ENCODE results near the gene TYRO3. TPM values are rescaled to one million over a fixed set of nuclear protein-coding genes. Genes with fewer than 3 reads are reported as not detected.

TYRO3 gene
- total RNA-seq, 1 donor from 2014 or later, result 16.4 TPM

DNA sequence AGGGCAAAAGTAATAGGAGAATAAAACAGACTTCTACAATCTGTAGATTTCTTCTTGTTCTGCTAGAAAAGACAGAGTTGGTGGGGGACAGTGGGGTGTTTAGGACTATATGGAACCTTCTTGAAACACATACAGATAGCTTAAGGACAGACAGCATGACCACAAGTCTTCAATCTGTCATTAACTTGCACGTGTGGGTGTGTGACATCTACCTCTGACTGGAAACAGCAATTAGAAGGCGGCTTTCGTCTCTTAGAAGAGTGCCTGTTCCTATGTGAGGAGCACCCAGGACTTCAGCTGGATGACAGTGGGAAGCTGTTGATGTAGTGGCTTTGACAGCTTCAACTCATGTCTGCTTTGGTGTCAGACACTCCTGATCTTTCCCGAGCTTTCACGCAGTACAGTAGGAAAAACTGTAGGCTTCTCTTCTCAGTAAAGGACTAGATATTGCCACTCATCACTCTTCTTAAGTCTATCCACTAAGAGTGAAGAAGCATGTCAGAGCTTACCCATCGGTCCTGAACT is 44.5 kb downstream of the TYRO3 start:
- Mint-ChIP-seq H3K4me1 (ENCODE audit: low read depth) (peaks cover 34% of the 10 kb centered on the region), H3K27ac (ENCODE audit: unreplicated experiment) (peak overlapping the region; percentile 95), H3K27me3 (ENCODE audit: low read depth) (peaks cover 3% of the 10 kb centered on the region), H3K4me3 (ENCODE audit: unreplicated experiment) (peak overlapping the region; percentile 75), H3K9me3 (ENCODE audit: low read depth) (no peaks in the 10 kb centered on the region), H3K36me3 (ENCODE audit: low read depth) (no peaks in the 10 kb centered on the region)
- DNase-seq (ENCODE audit: low spot score), result no peak
- TF ChIP-seq, protein P1, sequence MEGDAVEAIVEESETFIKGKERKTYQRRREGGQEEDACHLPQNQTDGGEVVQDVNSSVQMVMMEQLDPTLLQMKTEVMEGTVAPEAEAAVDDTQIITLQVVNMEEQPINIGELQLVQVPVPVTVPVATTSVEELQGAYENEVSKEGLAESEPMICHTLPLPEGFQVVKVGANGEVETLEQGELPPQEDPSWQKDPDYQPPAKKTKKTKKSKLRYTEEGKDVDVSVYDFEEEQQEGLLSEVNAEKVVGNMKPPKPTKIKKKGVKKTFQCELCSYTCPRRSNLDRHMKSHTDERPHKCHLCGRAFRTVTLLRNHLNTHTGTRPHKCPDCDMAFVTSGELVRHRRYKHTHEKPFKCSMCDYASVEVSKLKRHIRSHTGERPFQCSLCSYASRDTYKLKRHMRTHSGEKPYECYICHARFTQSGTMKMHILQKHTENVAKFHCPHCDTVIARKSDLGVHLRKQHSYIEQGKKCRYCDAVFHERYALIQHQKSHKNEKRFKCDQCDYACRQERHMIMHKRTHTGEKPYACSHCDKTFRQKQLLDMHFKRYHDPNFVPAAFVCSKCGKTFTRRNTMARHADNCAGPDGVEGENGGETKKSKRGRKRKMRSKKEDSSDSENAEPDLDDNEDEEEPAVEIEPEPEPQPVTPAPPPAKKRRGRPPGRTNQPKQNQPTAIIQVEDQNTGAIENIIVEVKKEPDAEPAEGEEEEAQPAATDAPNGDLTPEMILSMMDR (IDR thresholded peaks at IDR 0.05), result no peak

DNA sequence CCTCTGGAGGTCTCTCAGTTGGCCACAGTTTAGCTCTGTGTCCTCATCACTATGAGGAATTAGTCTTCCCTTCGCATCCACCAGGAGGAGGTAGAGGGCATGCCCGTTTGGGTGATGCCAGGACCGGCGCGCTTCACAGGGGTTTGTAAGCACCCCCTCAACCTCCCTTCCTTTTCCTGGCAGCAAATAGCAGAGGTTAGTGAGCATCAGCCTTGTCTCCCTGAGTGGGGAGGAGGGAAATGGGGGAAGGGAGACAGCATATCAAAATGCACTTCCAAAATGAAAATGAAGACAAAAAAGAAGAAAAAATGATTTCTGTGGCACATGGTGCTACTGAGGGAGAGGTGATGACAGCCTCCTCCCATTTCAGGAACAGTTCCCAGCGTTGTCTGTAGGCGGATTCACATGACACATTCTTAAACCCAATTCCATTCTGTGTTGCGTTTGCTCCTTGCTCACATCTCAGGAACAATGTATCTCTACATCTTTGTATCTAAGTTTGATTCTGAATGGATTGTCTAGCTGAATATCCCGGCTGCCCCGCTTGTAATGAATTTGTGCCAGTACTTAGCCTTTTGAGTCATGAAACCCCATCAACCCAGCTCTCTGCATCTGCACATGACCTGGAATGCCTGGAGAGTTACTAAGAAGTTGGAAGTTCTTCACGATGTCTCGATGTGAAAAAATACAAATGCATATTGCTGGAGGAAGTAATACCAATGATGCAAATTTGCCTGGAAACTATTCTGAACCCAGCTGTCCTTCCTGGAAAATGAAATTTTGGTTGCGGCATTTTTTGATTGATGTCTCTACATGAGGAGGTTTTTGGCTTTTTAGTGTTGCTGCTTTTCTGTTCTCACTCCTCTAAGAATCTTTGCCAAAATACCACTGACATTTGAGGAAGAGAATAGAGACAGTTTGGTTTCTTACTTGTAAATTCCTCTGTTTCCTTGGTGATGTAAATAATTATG is 45.2 kb downstream of the TYRO3 start:
- TF ChIP-seq, protein P1 (IDR thresholded peaks at IDR 0.05), result peak; percentile 93
- no peaks in the 10 kb centered on the region for H3K36me3 Mint-ChIP-seq (ENCODE audit: low read depth)
- H3K4me1 Mint-ChIP-seq (ENCODE audit: low read depth), result peaks cover 32% of the 10 kb centered on the region
- no peak for DNase-seq (ENCODE audit: low spot score)
- H3K27ac Mint-ChIP-seq (ENCODE audit: unreplicated experiment), result peak overlapping the region; percentile 95
- H3K9me3 Mint-ChIP-seq (ENCODE audit: low read depth), result no peaks in the 10 kb centered on the region
- H3K4me3 Mint-ChIP-seq (ENCODE audit: unreplicated experiment), result peak overlapping the region; percentile 75
- H3K27me3 Mint-ChIP-seq (ENCODE audit: low read depth), result peaks cover 4% of the 10 kb centered on the region

DNA sequence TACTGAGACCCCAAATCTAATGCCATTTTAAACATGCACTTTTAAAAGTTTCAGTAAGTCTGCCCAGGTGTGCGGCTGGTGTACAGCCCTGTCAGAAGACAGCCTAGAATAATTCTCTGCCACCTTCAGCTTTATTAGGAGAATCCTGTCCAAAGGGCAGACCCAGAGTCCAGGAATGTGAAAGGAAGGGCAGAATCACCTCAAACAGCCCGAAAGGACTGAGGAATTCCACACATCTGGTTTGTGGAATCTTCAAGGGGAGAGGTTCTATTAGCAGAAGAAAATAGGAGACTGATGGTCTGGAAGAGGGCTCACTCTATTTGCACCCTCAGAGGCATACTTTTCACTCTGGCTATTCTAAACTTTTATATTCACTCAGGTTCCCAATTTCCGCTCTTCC is 46.6 kb downstream of the TYRO3 start:
- Mint-ChIP-seq H3K27ac (ENCODE audit: unreplicated experiment) (no peak overlapping the region), H3K9me3 (ENCODE audit: low read depth) (no peaks in the 10 kb centered on the region), H3K27me3 (ENCODE audit: low read depth) (peaks cover 5% of the 10 kb centered on the region), H3K4me1 (ENCODE audit: low read depth) (peaks cover 27% of the 10 kb centered on the region), H3K36me3 (ENCODE audit: low read depth) (no peaks in the 10 kb centered on the region), H3K4me3 (ENCODE audit: unreplicated experiment) (no peak overlapping the region)
- TF ChIP-seq, protein P1 (IDR thresholded peaks at IDR 0.05), result no peak
- DNase-seq (ENCODE audit: low spot score), result no peak

DNA sequence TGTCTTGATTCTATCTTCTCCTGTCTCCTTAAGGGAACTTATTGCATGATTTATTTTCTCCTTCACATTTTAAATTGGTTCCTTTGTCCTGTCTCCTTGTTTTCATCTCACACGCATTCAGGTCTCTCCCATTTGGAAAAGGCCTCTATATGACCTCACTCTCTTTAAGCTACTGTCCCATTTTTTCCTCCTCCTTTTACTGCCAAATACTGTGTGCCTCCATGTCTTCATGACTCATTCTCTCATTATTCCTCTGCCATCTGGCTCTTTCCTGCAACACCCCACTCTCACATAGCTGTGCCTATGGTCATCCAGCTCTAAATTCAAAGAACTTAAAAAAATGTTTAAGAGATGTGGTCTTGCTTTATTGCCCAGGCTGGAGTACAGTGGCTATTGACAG is 48.0 kb downstream of the TYRO3 start:
- TF ChIP-seq, protein P1 (IDR thresholded peaks at IDR 0.05), result no peak
- Mint-ChIP-seq H3K36me3 (ENCODE audit: low read depth) (no peaks in the 10 kb centered on the region), H3K9me3 (ENCODE audit: low read depth) (no peaks in the 10 kb centered on the region), H3K4me3 (ENCODE audit: unreplicated experiment) (no peak overlapping the region), H3K27ac (ENCODE audit: unreplicated experiment) (peak overlapping the region; percentile 33), H3K4me1 (ENCODE audit: low read depth) (peaks cover 24% of the 10 kb centered on the region), H3K27me3 (ENCODE audit: low read depth) (peaks cover 5% of the 10 kb centered on the region)
- DNase-seq (ENCODE audit: low spot score), result no peak

DNA sequence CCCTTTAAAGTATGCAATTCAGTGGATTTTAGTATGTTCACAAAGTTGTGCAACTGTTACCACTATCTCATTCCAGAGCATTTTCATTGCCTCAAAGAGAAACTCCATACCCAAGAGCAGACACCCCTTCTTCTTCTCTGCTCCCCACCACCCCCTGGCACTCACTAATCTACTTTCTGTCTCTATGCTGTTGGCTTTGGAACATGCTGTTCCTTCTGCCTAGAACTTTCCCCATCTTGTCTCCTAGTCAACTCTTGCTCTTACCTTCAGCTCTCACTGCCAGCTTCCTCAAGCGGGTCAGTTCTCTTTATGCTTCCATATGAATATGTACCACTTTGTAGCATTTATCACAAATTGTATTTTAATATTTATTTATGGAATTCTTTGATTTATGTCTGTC is 50.1 kb downstream of the TYRO3 start:
- peaks cover 5% of the 10 kb centered on the region for H3K27me3 Mint-ChIP-seq (ENCODE audit: low read depth)
- no peak for DNase-seq (ENCODE audit: low spot score)
- H3K27ac Mint-ChIP-seq (ENCODE audit: unreplicated experiment), result no peak overlapping the region
- TF ChIP-seq, protein P1 (IDR thresholded peaks at IDR 0.05), result no peak
- H3K36me3 Mint-ChIP-seq (ENCODE audit: low read depth), result no peaks in the 10 kb centered on the region
- no peaks in the 10 kb centered on the region for H3K9me3 Mint-ChIP-seq (ENCODE audit: low read depth)
- peaks cover 17% of the 10 kb centered on the region for H3K4me1 Mint-ChIP-seq (ENCODE audit: low read depth)
- no peak overlapping the region for H3K4me3 Mint-ChIP-seq (ENCODE audit: unreplicated experiment)
